ENCODE measurements around the gene SNX20.

- TF ChIP-seq GATA2 (IDR thresholded peaks at IDR 0.05; ENCODE audit: low read depth, low read length) = no peak
- no peak for TF ChIP-seq GATA3 (IDR thresholded peaks at IDR 0.05; ENCODE audit: low read depth, low read length)
These were observed 9.1 kb upstream of the SNX20 start for GRCh38 chr16:50690177-50690576.
